ENCODE data around the gene ILKAP.

DNA sequence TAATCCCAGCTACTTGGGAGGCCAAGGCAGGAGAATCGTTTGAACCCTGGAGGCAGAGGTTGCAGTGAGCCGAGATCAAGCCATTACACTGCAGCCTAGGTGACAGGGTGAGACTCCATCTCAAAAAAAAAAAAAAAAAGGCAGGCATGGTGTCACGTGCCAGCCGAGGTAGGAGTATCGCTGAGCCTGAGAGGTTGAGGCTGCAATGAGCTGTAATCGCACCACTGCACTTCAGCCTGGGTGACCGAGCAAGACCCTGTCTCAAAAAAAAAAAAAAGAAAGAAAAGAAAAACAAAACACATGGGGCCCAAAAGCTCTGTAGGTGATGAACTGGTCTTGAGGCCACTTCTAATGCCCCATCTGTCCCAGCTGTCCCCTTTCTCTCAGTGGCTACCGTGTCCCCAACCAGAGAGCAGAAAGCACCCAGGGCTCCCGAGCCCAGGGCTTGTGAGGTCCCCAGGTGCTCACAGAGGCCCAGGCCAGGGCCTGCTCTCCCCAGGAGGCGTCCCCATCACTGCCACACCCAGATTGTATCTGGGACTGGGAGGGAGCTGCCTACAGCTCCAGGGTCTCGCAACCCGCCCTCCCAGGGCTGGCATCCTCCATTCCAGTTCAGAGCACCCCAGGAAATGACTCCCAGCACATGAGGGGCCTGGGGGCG is 56.5 kb downstream of the ILKAP start:
- TF ChIP-seq JUND (IDR thresholded peaks at IDR 0.05): no peak
- no peak for TF ChIP-seq CTCF (IDR thresholded peaks at IDR 0.05)
- no peak for TF ChIP-seq MEF2A (IDR thresholded peaks at IDR 0.05; ENCODE audit: borderline replicate concordance, low read depth)
- no peak for TF ChIP-seq FOXJ3 (CRISPR knock-in tag; IDR thresholded peaks at IDR 0.05)
- no peak for TF ChIP-seq MXI1 (IDR thresholded peaks at IDR 0.05; ENCODE audit: low read depth, low read length)
- TF ChIP-seq, protein P1, sequence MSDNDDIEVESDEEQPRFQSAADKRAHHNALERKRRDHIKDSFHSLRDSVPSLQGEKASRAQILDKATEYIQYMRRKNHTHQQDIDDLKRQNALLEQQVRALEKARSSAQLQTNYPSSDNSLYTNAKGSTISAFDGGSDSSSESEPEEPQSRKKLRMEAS (IDR thresholded peaks at IDR 0.05; ENCODE audit: low read depth): no peak
- TF ChIP-seq TAF1 (IDR thresholded peaks at IDR 0.05; ENCODE audit: borderline replicate concordance, low read depth, low read length): no peak

All from SK-N-SH (cell line).